K562 (cell line): ENCODE results near the gene CD22.

Experiments used
- CEBPB ChIP-seq: fragments of 450-650 bp; IDR thresholded peaks from 2 replicates; pipeline ENCODE4 v1.6.1; 2016; ENCODE audit warnings: missing genetic modification characterization, missing compliant biosample characterization
- LCOR ChIP-seq: sonication (generic); formaldehyde crosslinking; IDR thresholded peaks from 2 replicates; pipeline ENCODE4 v1.8.0; 2022; ENCODE audit warnings: mild to moderate bottlenecking, missing genetic modification reagents
- NRF1 ChIP-seq, 2 experiments: fragments of 450-650 bp; IDR thresholded peaks in 1 of 2; conservative IDR thresholded peaks in 1 of 2; 2 replicates each; pipeline ENCODE4 v1.6.1; 2014; ENCODE audit warnings: mild to moderate bottlenecking in 2 of 2
- POLR2A ChIP-seq: fragments of 450-650 bp; conservative IDR thresholded peaks from 2 replicates; pipeline ENCODE4 v1.6.1; 2016
- SP1 ChIP-seq: sonication (generic); formaldehyde crosslinking; IDR thresholded peaks from 2 replicates; pipeline ENCODE4 v1.8.1; 2022; ENCODE audit warnings: mild to moderate bottlenecking, missing genetic modification reagents
- TGIF2 ChIP-seq: sonication (generic); formaldehyde crosslinking; IDR thresholded peaks from 2 replicates; pipeline ENCODE4 v1.8.1; 2022; ENCODE audit warnings: mild to moderate bottlenecking, missing genetic modification reagents, moderate library complexity
- ZKSCAN8 ChIP-seq: fragments of 200-800 bp; sonication (Bioruptor generic); IDR thresholded peaks from 2 replicates; pipeline ENCODE4 v1.6.1; 2016; ENCODE audit warnings: missing genetic modification characterization, missing compliant biosample characterization
- ZNF384 ChIP-seq: IDR thresholded peaks from 2 replicates; pipeline ENCODE4 v1.6.1; 2012; ENCODE audit warnings: low read depth, low read length, improper control_type of control experiment
- ZNF699 ChIP-seq: fragments of 250-450 bp; sonication (Bioruptor Pico); IDR thresholded peaks from 2 replicates; pipeline ENCODE4 v1.8.0; 2021; ENCODE audit warnings: mild to moderate bottlenecking, moderate library complexity; ENCODE audit not compliant: insufficient replicate concordance
- TF ChIP-seq, protein P1 (sequence below): sonication (generic); formaldehyde crosslinking; IDR thresholded peaks from 2 replicates; pipeline ENCODE4 v1.8.1; 2022; ENCODE audit warnings: missing genetic modification reagents
- TF ChIP-seq, protein P2 (sequence below): fragments of 250-450 bp; sonication (Bioruptor Pico); IDR thresholded peaks from 2 replicates; pipeline ENCODE4 v1.5.0; 2021; ENCODE audit warnings: mild to moderate bottlenecking, borderline replicate concordance
- TF ChIP-seq, protein P3 (sequence below), 3 experiments: IDR thresholded peaks in 2 of 3; conservative IDR thresholded peaks in 1 of 3; 2 replicates each; pipeline ENCODE4 v1.5.1; 2011 to 2012; ENCODE audit warnings: low read length in 3 of 3, mild to moderate bottlenecking in 3 of 3, control low read depth in 2 of 3, improper control_type of control experiment in 1 of 3, inconsistent platforms in 1 of 3, low read depth in 1 of 3, mixed read lengths in 1 of 3, moderate library complexity in 1 of 3; ENCODE audit not compliant: insufficient read depth in 2 of 3

DNA sequence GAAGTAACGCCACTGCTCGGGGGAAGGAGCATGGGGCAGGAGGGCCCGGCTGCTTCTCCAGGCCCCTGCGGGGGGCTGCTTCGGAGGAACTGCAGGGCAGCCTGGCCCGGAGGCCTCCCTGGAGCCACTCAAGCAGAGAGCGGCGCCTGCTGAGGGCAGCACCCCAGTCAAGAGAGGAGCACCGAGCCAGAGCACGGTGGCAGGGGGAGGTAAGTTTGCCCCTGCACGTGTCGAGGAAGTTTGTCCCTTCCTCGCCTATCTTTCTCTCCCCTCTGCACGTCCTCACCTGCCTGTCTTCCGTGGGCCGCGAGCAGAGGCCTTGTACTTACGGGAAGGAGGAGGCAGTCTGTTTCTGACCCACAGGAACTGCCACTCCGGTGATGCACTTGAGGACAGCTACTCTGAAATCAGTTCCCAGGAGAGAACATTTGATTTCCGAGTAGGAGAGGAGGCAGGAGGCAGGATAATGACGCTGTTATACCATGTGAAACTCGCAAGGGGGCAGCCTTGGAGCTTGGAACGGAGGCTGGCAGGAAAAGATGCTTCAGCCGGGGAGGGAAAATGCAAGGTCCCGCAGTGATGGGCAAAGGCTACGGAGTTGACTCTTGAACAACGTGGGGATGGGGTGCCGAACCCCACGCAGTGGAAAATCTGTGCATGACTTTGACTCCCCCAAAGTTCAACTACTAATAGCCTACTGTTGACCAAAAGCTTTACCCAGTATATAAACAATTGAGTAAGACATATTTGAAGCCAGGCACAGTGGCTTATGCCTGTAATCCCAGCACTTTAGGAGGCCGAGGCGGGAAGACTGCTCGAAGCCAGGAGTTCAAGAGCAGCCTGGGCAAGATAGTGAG, 23.7 kb downstream of the CD22 start:
- TF ChIP-seq, protein P1, sequence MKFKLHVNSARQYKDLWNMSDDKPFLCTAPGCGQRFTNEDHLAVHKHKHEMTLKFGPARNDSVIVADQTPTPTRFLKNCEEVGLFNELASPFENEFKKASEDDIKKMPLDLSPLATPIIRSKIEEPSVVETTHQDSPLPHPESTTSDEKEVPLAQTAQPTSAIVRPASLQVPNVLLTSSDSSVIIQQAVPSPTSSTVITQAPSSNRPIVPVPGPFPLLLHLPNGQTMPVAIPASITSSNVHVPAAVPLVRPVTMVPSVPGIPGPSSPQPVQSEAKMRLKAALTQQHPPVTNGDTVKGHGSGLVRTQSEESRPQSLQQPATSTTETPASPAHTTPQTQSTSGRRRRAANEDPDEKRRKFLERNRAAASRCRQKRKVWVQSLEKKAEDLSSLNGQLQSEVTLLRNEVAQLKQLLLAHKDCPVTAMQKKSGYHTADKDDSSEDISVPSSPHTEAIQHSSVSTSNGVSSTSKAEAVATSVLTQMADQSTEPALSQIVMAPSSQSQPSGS (CRISPR knock-in tag), result no peak
- TF ChIP-seq, protein P2, sequence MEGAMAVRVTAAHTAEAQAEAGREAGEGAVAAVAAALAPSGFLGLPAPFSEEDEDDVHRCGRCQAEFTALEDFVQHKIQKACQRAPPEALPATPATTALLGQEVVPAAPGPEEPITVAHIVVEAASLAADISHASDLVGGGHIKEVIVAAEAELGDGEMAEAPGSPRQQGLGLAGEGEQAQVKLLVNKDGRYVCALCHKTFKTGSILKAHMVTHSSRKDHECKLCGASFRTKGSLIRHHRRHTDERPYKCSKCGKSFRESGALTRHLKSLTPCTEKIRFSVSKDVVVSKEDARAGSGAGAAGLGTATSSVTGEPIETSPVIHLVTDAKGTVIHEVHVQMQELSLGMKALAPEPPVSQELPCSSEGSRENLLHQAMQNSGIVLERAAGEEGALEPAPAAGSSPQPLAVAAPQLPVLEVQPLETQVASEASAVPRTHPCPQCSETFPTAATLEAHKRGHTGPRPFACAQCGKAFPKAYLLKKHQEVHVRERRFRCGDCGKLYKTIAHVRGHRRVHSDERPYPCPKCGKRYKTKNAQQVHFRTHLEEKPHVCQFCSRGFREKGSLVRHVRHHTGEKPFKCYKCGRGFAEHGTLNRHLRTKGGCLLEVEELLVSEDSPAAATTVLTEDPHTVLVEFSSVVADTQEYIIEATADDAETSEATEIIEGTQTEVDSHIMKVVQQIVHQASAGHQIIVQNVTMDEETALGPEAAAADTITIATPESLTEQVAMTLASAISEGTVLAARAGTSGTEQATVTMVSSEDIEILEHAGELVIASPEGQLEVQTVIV (CRISPR knock-in tag), result no peak
- TF ChIP-seq ZNF699 (CRISPR knock-in tag) (no peak), SP1 (no peak), TGIF2 (CRISPR knock-in tag) (no peak), ZKSCAN8 (CRISPR knock-in tag) (no peak), NRF1 (conservative IDR thresholded peaks at IDR 0.05 in 1 of 2, IDR thresholded peaks at IDR 0.05 in 1 of 2) (no peak), LCOR (CRISPR knock-in tag) (no peak), CEBPB (tag) (no peak), POLR2A (no peak), ZNF384 (peak; percentile 25; the same call in 1 of the 2 replicates)
- TF ChIP-seq, protein P3, sequence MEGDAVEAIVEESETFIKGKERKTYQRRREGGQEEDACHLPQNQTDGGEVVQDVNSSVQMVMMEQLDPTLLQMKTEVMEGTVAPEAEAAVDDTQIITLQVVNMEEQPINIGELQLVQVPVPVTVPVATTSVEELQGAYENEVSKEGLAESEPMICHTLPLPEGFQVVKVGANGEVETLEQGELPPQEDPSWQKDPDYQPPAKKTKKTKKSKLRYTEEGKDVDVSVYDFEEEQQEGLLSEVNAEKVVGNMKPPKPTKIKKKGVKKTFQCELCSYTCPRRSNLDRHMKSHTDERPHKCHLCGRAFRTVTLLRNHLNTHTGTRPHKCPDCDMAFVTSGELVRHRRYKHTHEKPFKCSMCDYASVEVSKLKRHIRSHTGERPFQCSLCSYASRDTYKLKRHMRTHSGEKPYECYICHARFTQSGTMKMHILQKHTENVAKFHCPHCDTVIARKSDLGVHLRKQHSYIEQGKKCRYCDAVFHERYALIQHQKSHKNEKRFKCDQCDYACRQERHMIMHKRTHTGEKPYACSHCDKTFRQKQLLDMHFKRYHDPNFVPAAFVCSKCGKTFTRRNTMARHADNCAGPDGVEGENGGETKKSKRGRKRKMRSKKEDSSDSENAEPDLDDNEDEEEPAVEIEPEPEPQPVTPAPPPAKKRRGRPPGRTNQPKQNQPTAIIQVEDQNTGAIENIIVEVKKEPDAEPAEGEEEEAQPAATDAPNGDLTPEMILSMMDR (IDR thresholded peaks at IDR 0.05 in 2 of 3, conservative IDR thresholded peaks at IDR 0.05 in 1 of 3; ENCODE audit: insufficient read depth in 2 of 3, low read depth in 1 of 3, low read length in 3 of 3), result peak; percentile 92 to 96 (median 93)
